HL-60 (cell line): ENCODE measurements around the gene NEUROD6.

Source experiments
- CTCF ChIP-seq: IDR thresholded peaks from one replicate; pipeline ENCODE4 v1.5.1; 2011; ENCODE audit warnings: low read length, control low read depth, inconsistent platforms; ENCODE audit not compliant: insufficient read depth
- GABPA ChIP-seq: IDR thresholded peaks from 2 replicates; pipeline ENCODE4 v1.6.1; 2012; ENCODE audit warnings: low read depth
- POLR2AphosphoS5 ChIP-seq: IDR thresholded peaks from 2 replicates; pipeline ENCODE4 v1.6.1; 2012; ENCODE audit warnings: low read depth
- REST ChIP-seq: IDR thresholded peaks from 2 replicates; pipeline ENCODE4 v1.6.1; 2012; ENCODE audit warnings: low read depth; ENCODE audit not compliant: insufficient replicate concordance
- SPI1 ChIP-seq: IDR thresholded peaks from 2 replicates; pipeline ENCODE4 v1.6.1; 2012; ENCODE audit warnings: low read depth, mild to moderate bottlenecking, borderline replicate concordance

- no peak for TF ChIP-seq CTCF
- no peak for TF ChIP-seq POLR2AphosphoS5
- no peak for TF ChIP-seq SPI1
- no peak for TF ChIP-seq GABPA
- TF ChIP-seq REST: no peak
Measured at GRCh38 chr7:31309407-31309806, 31.1 kb downstream of the NEUROD6 start.
